GM10266 (cell line): Measurements from ENCODE around the gene OR3A1.
"Not testable (repeated sequence)": the region's sequence is repeated elsewhere in the genome, so short reads cannot be mapped to it uniquely, and the experiment has no call there.

ENCODE experiments used
- DNase-seq: peaks from one replicate; pipeline ENCODE4 v3.0.0; 2012; ENCODE audit errors: extremely low spot score
- TF ChIP-seq, protein P1 (sequence below): IDR thresholded peaks from 2 replicates; pipeline ENCODE4 v1.5.1; 2012; ENCODE audit warnings: mild to moderate bottlenecking, low read depth; ENCODE audit not compliant: control insufficient read depth, insufficient read depth; ENCODE audit errors: missing control alignments

The OR3A1 gene, protein sequence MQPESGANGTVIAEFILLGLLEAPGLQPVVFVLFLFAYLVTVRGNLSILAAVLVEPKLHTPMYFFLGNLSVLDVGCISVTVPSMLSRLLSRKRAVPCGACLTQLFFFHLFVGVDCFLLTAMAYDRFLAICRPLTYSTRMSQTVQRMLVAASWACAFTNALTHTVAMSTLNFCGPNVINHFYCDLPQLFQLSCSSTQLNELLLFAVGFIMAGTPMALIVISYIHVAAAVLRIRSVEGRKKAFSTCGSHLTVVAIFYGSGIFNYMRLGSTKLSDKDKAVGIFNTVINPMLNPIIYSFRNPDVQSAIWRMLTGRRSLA

GRCh38 chr17:3298260-3298659 lies at the start of gene OR3A1:
TSS of gene OR3A1 (minus strand) at chr17:3298360. CDS start at chr17:3292582, 5,778 bp downstream.
- DNase-seq: no peak
- TF ChIP-seq, protein P1, sequence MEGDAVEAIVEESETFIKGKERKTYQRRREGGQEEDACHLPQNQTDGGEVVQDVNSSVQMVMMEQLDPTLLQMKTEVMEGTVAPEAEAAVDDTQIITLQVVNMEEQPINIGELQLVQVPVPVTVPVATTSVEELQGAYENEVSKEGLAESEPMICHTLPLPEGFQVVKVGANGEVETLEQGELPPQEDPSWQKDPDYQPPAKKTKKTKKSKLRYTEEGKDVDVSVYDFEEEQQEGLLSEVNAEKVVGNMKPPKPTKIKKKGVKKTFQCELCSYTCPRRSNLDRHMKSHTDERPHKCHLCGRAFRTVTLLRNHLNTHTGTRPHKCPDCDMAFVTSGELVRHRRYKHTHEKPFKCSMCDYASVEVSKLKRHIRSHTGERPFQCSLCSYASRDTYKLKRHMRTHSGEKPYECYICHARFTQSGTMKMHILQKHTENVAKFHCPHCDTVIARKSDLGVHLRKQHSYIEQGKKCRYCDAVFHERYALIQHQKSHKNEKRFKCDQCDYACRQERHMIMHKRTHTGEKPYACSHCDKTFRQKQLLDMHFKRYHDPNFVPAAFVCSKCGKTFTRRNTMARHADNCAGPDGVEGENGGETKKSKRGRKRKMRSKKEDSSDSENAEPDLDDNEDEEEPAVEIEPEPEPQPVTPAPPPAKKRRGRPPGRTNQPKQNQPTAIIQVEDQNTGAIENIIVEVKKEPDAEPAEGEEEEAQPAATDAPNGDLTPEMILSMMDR: no peak

DNA sequence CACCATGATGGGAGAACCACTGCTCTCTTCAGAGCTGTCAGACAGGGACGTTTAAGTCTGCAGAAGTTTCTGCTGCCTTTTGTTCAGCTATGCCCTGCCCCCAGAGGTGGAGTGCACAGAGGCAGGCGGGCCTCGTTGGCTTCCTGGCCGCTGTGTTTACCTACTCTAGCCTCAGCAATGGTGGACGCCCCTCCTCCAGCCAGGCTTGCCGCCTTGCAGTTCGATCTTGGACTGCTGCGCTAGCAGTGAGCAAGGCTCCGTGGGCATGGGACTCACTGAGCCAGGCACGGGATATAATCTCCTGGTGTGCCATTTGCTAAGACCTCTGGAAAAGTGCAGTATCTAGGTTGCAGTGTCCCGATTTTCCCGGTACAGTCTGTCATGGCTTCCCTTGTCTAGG lies 44.6 kb upstream of the OR3A1 start:
- DNase-seq: not testable (repeated sequence)

DNA sequence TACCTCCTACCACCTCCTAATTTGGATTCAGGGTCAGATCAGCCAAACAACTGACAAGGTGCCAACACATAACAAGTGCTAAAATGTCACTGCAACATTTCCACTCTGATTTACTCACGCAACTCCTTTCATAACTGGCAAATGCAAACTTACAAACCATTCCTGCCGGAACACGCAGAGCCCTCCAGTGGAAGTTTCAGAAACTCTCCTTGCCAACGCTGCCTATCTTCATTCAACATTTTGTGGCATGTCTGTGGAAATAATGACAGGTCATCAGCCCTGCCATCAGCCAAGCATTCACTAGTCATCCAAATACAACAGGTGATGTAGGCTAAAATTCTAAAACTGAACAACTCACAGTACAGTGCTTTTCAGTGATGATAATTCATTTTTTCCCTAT lies 37.7 kb upstream of the OR3A1 start:
- TF ChIP-seq, protein P1: no peak
- DNase-seq: no peak

- TF ChIP-seq, protein P1: no peak
- no peak for DNase-seq
These were observed 20.2 kb upstream of the OR3A1 start for GRCh38 chr17:3318336-3318735.

GRCh38 chr17:3316836-3317235 lies 18.7 kb upstream of the OR3A1 start:
- TF ChIP-seq, protein P1: no peak
- DNase-seq: no peak

DNA sequence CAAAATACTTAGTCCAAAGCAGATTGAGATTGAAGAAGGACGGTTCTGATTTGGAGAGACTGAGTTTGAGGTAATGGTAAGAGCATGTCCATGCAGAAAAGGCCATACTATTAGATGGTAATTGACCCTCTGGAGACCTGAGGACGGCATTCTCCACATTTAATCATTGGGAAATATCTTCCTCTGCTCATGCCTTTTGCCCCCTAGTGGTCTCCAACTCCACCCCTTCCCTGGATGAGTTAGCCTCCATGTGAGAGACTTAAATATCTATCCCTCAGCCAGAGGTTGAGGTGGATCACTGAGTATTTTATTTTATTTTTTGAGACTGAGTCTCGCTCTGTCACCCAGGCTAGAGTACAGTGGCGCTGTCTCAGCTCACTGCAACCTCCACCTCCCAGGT lies 10.4 kb upstream of the OR3A1 start:
- TF ChIP-seq, protein P1: no peak
- no peak for DNase-seq

DNA sequence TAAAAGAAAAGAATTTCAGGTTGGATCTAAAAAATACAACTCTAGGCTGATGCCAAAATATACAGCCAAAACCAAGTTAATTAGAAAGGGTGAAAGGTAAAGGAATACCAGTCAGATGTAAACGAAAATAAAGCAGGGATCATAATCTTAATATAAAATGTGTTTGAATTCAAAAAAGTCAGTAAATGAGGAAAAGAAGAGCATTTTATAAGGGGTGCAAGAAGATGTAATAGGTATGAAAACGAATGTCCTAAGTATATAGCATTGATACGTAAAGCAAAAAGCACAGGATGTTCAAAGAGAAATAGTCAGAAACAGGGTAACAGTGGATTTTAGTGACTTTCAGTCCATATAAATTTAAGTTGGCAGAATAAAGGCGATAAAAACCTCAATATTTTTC lies 2.5 kb downstream of the OR3A1 start:
- DNase-seq: no peak
- TF ChIP-seq, protein P1: no peak

GRCh38 chr17:3293548-3293947 lies 4.6 kb downstream of the OR3A1 start:
- not testable (repeated sequence) for DNase-seq

GRCh38 chr17:3282901-3283300 lies 15.3 kb downstream of the OR3A1 start:
- TF ChIP-seq, protein P1: no peak
- no peak for DNase-seq
